ENCODE results near the gene ZNF382. TPM values are rescaled to one million over a fixed set of nuclear protein-coding genes. Genes with fewer than 3 reads are reported as not detected.
A peak's percentile ranks its signal among the peaks of the same experiment; 100 is the strongest.

ZNF382 gene
- total and polyA plus RNA-seq, 7 experiments from 2014 or later: 5.4 to 20.2 (median 10.3) TPM

- Histone ChIP-seq H3K27me3 (ENCODE audit: control insufficient read depth in 2 of 2, insufficient read depth in 2 of 2, low read length in 2 of 2) (no peaks in the 10 kb centered on the region), H3K9me3 (ENCODE audit: control insufficient read depth in 2 of 3, low read length in 3 of 3) (peaks cover 0 to 67% (median 10%) of the 10 kb centered on the region in 3 experiments), H3K4me1 (ENCODE audit: control insufficient read depth in 2 of 2, insufficient read depth in 2 of 2, low read length in 2 of 2) (peaks cover 0 to 10% of the 10 kb centered on the region in 2 donors), H3K27ac (ENCODE audit: low read depth, low read length) (no peak overlapping the region), H3K4me3 (ENCODE audit: low read length) (no peak overlapping the region), H3K36me3 (ENCODE audit: control insufficient read depth in 2 of 3, insufficient read depth in 3 of 3, low read length in 3 of 3) (peaks cover 0 to 42% (median 0%) of the 10 kb centered on the region in 3 experiments)
- peaks cover 35 to 81% (median 72%) of the 10 kb centered on the region in 5 donors for H3K36me3 Mint-ChIP-seq
- intact Hi-C loops (cut with micrococcal nuclease): loop anchor here (5.0 to 10.0 kb wide), 4 partner anchors 184 to 706 kb away; partner anchors contain the start of genes ZNF345 (in 1 of the 2), ZNF527 (in 1 of the 2), ZNF585A (in 1 of the 2) and ZNF585B (in 1 of the 2)
- DNase-seq (no peak), ATAC-seq (no peak)
- POLR2A ChIA-PET: interaction anchor here (0.5 kb wide), 1 partner anchor 212 kb away, joined by 3 read pairs; no protein-coding TSS in a partner anchor
- peak overlapping the region; percentile 26 to 100 (median 58) for H3K4me3 Mint-ChIP-seq
- CTCF ChIA-PET: no interaction called here
- H3K27ac Mint-ChIP-seq: peak overlapping the region in 2 of 9 donors; percentile 46 to 67
- peaks cover 17 to 42% (median 35%) of the 10 kb centered on the region in 7 donors for H3K4me1 Mint-ChIP-seq
- H3K27me3 Mint-ChIP-seq: no peaks in the 10 kb centered on the region
- H3K9me3 Mint-ChIP-seq: peaks cover 11 to 91% (median 65%) of the 10 kb centered on the region in 11 donors
These were observed 63.5 kb downstream of the ZNF382 start for GRCh38 chr19:36668646-36669045.

- DNase-seq (no peak), ATAC-seq (no peak)
- POLR2A ChIA-PET: no interaction called here
- Histone ChIP-seq H3K4me1 (ENCODE audit: control insufficient read depth in 2 of 2, insufficient read depth in 2 of 2, low read length in 2 of 2) (no peaks in the 10 kb centered on the region), H3K27me3 (ENCODE audit: control insufficient read depth in 2 of 2, insufficient read depth in 2 of 2, low read length in 2 of 2) (no peaks in the 10 kb centered on the region), H3K27ac (ENCODE audit: low read depth, low read length) (no peak overlapping the region), H3K4me3 (ENCODE audit: low read length) (no peak overlapping the region), H3K9me3 (ENCODE audit: control insufficient read depth in 2 of 3, low read length in 3 of 3) (peaks cover 0 to 57% (median 7%) of the 10 kb centered on the region in 3 experiments), H3K36me3 (ENCODE audit: control insufficient read depth in 2 of 3, insufficient read depth in 3 of 3, low read length in 3 of 3) (peaks cover 0 to 21% (median 0%) of the 10 kb centered on the region in 3 experiments)
- no peak overlapping the region for H3K27ac Mint-ChIP-seq
- no peaks in the 10 kb centered on the region for H3K27me3 Mint-ChIP-seq
- peaks cover 4 to 76% (median 53%) of the 10 kb centered on the region in 11 donors for H3K9me3 Mint-ChIP-seq
- peaks cover 5 to 16% (median 13%) of the 10 kb centered on the region in 7 donors for H3K4me1 Mint-ChIP-seq
- H3K4me3 Mint-ChIP-seq: no peak overlapping the region
- CTCF ChIA-PET: no interaction called here
- intact Hi-C loops (cut with micrococcal nuclease): no loop called here
- peaks cover 20 to 66% (median 57%) of the 10 kb centered on the region in 5 donors for H3K36me3 Mint-ChIP-seq
These were observed 67.3 kb downstream of the ZNF382 start for GRCh38 chr19:36672368-36672767.

- H3K27me3 Mint-ChIP-seq: no peaks in the 10 kb centered on the region
- peaks cover 0 to 33% (median 0%) of the 10 kb centered on the region in 3 experiments for H3K36me3 ChIP-seq (ENCODE audit: control insufficient read depth in 2 of 3, insufficient read depth in 3 of 3, low read length in 3 of 3)
- DNase-seq (no peak), ATAC-seq (no peak)
- no peaks in the 10 kb centered on the region for H3K4me1 ChIP-seq (ENCODE audit: control insufficient read depth in 2 of 2, insufficient read depth in 2 of 2, low read length in 2 of 2)
- no peak overlapping the region for H3K27ac Mint-ChIP-seq
- no peak overlapping the region for H3K4me3 Mint-ChIP-seq
- H3K4me1 Mint-ChIP-seq: peaks cover 0 to 4% (median 2%) of the 10 kb centered on the region in 7 donors
- ChIA-PET CTCF (interaction anchor here (0.6 kb wide), 1 partner anchor 70 kb away, joined by 3 read pairs; no protein-coding TSS in a partner anchor), POLR2A (interaction anchor here (0.6 kb wide), 1 partner anchor 722 kb away, joined by 3 read pairs; no protein-coding TSS in a partner anchor)
- no peak overlapping the region for H3K4me3 ChIP-seq (ENCODE audit: low read length)
- intact Hi-C loops (cut with micrococcal nuclease): no loop called here
- no peaks in the 10 kb centered on the region for H3K27me3 ChIP-seq (ENCODE audit: control insufficient read depth in 2 of 2, insufficient read depth in 2 of 2, low read length in 2 of 2)
- H3K9me3 Mint-ChIP-seq: peaks cover 6 to 82% (median 53%) of the 10 kb centered on the region in 11 donors
- H3K36me3 Mint-ChIP-seq: peaks cover 19 to 72% (median 62%) of the 10 kb centered on the region in 5 donors
- H3K27ac ChIP-seq (ENCODE audit: low read depth, low read length): no peak overlapping the region
- H3K9me3 ChIP-seq (ENCODE audit: control insufficient read depth in 2 of 3, low read length in 3 of 3): peaks cover 0 to 60% (median 11%) of the 10 kb centered on the region in 3 experiments
These were observed 69.1 kb downstream of the ZNF382 start for GRCh38 chr19:36674201-36674600.

GRCh38 chr19:36679455-36679854, 74.3 kb downstream of the ZNF382 start:
- Histone ChIP-seq H3K27ac (ENCODE audit: low read depth, low read length) (no peak overlapping the region), H3K9me3 (ENCODE audit: control insufficient read depth in 2 of 3, low read length in 3 of 3) (peaks cover 0 to 41% (median 7%) of the 10 kb centered on the region in 3 experiments), H3K4me1 (ENCODE audit: control insufficient read depth in 2 of 2, insufficient read depth in 2 of 2, low read length in 2 of 2) (peaks cover 0 to 3% of the 10 kb centered on the region in 2 donors), H3K36me3 (ENCODE audit: control insufficient read depth in 2 of 3, insufficient read depth in 3 of 3, low read length in 3 of 3) (peaks cover 0 to 36% (median 0%) of the 10 kb centered on the region in 3 experiments), H3K27me3 (ENCODE audit: control insufficient read depth in 2 of 2, insufficient read depth in 2 of 2, low read length in 2 of 2) (no peaks in the 10 kb centered on the region), H3K4me3 (ENCODE audit: low read length) (no peak overlapping the region)
- DNase-seq (no peak), ATAC-seq (no peak)
- H3K4me1 Mint-ChIP-seq: peaks cover 0 to 2% (median 1%) of the 10 kb centered on the region in 7 donors
- CTCF ChIA-PET: interaction anchor here (0.6 kb wide), 1 partner anchor 281 kb away, joined by 3 read pairs; no protein-coding TSS in a partner anchor
- H3K4me3 Mint-ChIP-seq: no peak overlapping the region
- H3K27me3 Mint-ChIP-seq: no peaks in the 10 kb centered on the region
- no peak overlapping the region for H3K27ac Mint-ChIP-seq
- intact Hi-C loops (cut with micrococcal nuclease): no loop called here
- peaks cover 23 to 67% (median 60%) of the 10 kb centered on the region in 5 donors for H3K36me3 Mint-ChIP-seq
- POLR2A ChIA-PET: no interaction called here
- H3K9me3 Mint-ChIP-seq: peaks cover 10 to 80% (median 36%) of the 10 kb centered on the region in 11 donors

Other genes starting within 250 kb of the ZNF382 start
- 10 to 100 TPM in 2 of 5 experiments, 1 to 10 TPM in 3; 5.3 to 24.0 (median 9.2) TPM for gene ZFP14, start 226.1 kb upstream of the ZNF382 start, total RNA-seq
- 1 to 10 TPM; 4.7 to 6.5 TPM for gene ZFP14, start 226.1 kb upstream of the ZNF382 start, polyA plus RNA-seq
- 1 to 10 TPM; 2.2 to 8.2 (median 5.7) TPM for gene ZFP82, start 186.7 kb upstream of the ZNF382 start, total RNA-seq
- 10 to 100 TPM in 1 of 2 donors, 1 to 10 TPM in 1; 8.2 to 13.9 TPM for gene ZFP82, start 186.7 kb upstream of the ZNF382 start, polyA plus RNA-seq
- gene ZNF566, start 115.8 kb upstream of the ZNF382 start, total RNA-seq: 10 to 100 TPM in 2 of 5 experiments, 1 to 10 TPM in 3; 9.2 to 29.8 (median 9.3) TPM
- 10 to 100 TPM in 1 of 2 donors, 1 to 10 TPM in 1; 9.8 to 29.1 TPM for gene ZNF566, start 115.8 kb upstream of the ZNF382 start, polyA plus RNA-seq
- 10 to 100 TPM in 3 of 5 experiments, 1 to 10 TPM in 2; 2.9 to 13.2 (median 11.3) TPM for gene ZNF260, start 77.0 kb upstream of the ZNF382 start, total RNA-seq
- 10 to 100 TPM in 1 of 2 donors, 1 to 10 TPM in 1; 6.1 to 15.3 TPM for gene ZNF260, start 77.0 kb upstream of the ZNF382 start, polyA plus RNA-seq
- 10 to 100 TPM; 22.6 to 37.8 (median 33.8) TPM for gene ZNF529, start 32.0 kb upstream of the ZNF382 start, total RNA-seq
- gene ZNF529, start 32.0 kb upstream of the ZNF382 start, polyA plus RNA-seq: 10 to 100 TPM in 1 of 2 donors, 1 to 10 TPM in 1; 9.9 to 12.3 TPM
- gene ZNF461, start 61.5 kb downstream of the ZNF382 start, total RNA-seq: 10 to 100 TPM in 3 of 5 experiments, 1 to 10 TPM in 2; 6.1 to 17.6 (median 10.9) TPM
- gene ZNF461, start 61.5 kb downstream of the ZNF382 start, polyA plus RNA-seq: 1 to 10 TPM; 4.0 to 4.6 TPM
- gene ZNF567, start 82.3 kb downstream of the ZNF382 start, total RNA-seq: 10 to 100 TPM in 2 of 5 experiments, 1 to 10 TPM in 3; 7.0 to 18.3 (median 9.3) TPM
- gene ZNF567, start 82.3 kb downstream of the ZNF382 start, polyA plus RNA-seq: 10 to 100 TPM in 1 of 2 donors, 1 to 10 TPM in 1; 9.5 to 10.9 TPM
- 1 to 10 TPM; 1.9 to 4.8 (median 4.3) TPM for gene ZNF850, start 167.5 kb downstream of the ZNF382 start, total RNA-seq
- gene ZNF850, start 167.5 kb downstream of the ZNF382 start, polyA plus RNA-seq: under 1 TPM; 0.46 to 0.99 TPM
- gene ZNF790, start 233.1 kb downstream of the ZNF382 start, total RNA-seq: 10 to 100 TPM in 2 of 5 experiments, 1 to 10 TPM in 3; 2.6 to 14.4 (median 7.3) TPM
- gene ZNF790, start 233.1 kb downstream of the ZNF382 start, polyA plus RNA-seq: 1 to 10 TPM; 6.2 to 7.6 TPM
- 10 to 100 TPM in 2 of 5 experiments, 1 to 10 TPM in 3; 6.8 to 18.2 (median 7.8) TPM for gene ZNF345, start 245.6 kb downstream of the ZNF382 start, total RNA-seq
- gene ZNF345, start 245.6 kb downstream of the ZNF382 start, polyA plus RNA-seq: 10 to 100 TPM in 1 of 2 donors, 1 to 10 TPM in 1; 10.0 to 11.8 TPM